Stimulated activated CD4-positive, alpha-beta T cell treated with anti-CD3 and anti-CD28 coated beads, Interleukin-4, amount 100 ng/mL, for 24 hours (primary cell): ENCODE measurements around the gene PLAC1.
A peak's percentile ranks its signal among the peaks of the same experiment; 100 is the strongest.

Source experiments
- DNase-seq: peaks from one replicate; pipeline ENCODE4 v3.0.0-alpha.2; 2020

The PLAC1 gene

GRCh38 chrX:134625315-134625718 lies 33.0 kb downstream of the PLAC1 start:
- no peak for DNase-seq

- DNase-seq, result no peak
Observed at GRCh38 chrX:134624046-134624430, 34.2 kb downstream of the PLAC1 start.

- DNase-seq, result no peak
Observed at GRCh38 chrX:134623293-134624045, 34.8 kb downstream of the PLAC1 start.

- DNase-seq, result no peak
Observed at GRCh38 chrX:134622813-134623185, 35.5 kb downstream of the PLAC1 start.

- DNase-seq, result peak; percentile 36
Observed at GRCh38 chrX:134622056-134622812, 36.0 kb downstream of the PLAC1 start.

- no peak for DNase-seq
Observed at GRCh38 chrX:134619838-134620237, 38.4 kb downstream of the PLAC1 start.

- DNase-seq, result no peak
Observed at GRCh38 chrX:134613396-134613795, 44.9 kb downstream of the PLAC1 start.

- no peak for DNase-seq
Observed at GRCh38 chrX:134608153-134608552, 50.1 kb downstream of the PLAC1 start.

GRCh38 chrX:134607523-134607922 lies 50.7 kb downstream of the PLAC1 start:
- no peak for DNase-seq

GRCh38 chrX:134604701-134605311 lies 53.5 kb downstream of the PLAC1 start:
- no peak for DNase-seq

GRCh38 chrX:134603806-134604700 lies 54.2 kb downstream of the PLAC1 start:
- no peak for DNase-seq

- DNase-seq, result no peak
Observed at GRCh38 chrX:134602410-134602809, 55.9 kb downstream of the PLAC1 start.

GRCh38 chrX:134601240-134601765 lies 57.0 kb downstream of the PLAC1 start:
- no peak for DNase-seq

GRCh38 chrX:134600714-134601113 lies 57.6 kb downstream of the PLAC1 start:
- no peak for DNase-seq

- DNase-seq, result peak; percentile 47
Observed at GRCh38 chrX:134599184-134599914, 58.9 kb downstream of the PLAC1 start.

- DNase-seq, result no peak
Observed at GRCh38 chrX:134592303-134592702, 66.0 kb downstream of the PLAC1 start.

- no peak for DNase-seq
Observed at GRCh38 chrX:134591502-134591901, 66.8 kb downstream of the PLAC1 start.

GRCh38 chrX:134588806-134589205 lies 69.5 kb downstream of the PLAC1 start:
- no peak for DNase-seq

- no peak for DNase-seq
Observed at GRCh38 chrX:134580907-134581306, 77.4 kb downstream of the PLAC1 start.

GRCh38 chrX:134573683-134574035 lies 84.6 kb downstream of the PLAC1 start:
- DNase-seq, result no peak

- DNase-seq, result no peak
Observed at GRCh38 chrX:134572816-134573682, 85.2 kb downstream of the PLAC1 start.
